T-helper 9 cell (primary cell): Measurements from ENCODE around the gene HIBCH.
A peak's percentile ranks its signal among the peaks of the same experiment; 100 is the strongest.
"Not testable (repeated sequence)": the region's sequence is repeated elsewhere in the genome, so short reads cannot be mapped to it uniquely, and the experiment has no call there.

Experiments
- DNase-seq: peaks from one replicate; pipeline ENCODE4 v3.0.0-alpha.2; 2020

Gene HIBCH

GRCh38 chr2:190223989-190224388 is 95.6 kb downstream of the HIBCH start:
- DNase-seq: not testable (repeated sequence)

- DNase-seq: not testable (repeated sequence)
Observed at GRCh38 chr2:190222745-190223144, 96.9 kb downstream of the HIBCH start.

- no peak for DNase-seq
Observed at GRCh38 chr2:190221429-190221828, 98.2 kb downstream of the HIBCH start.

- no peak for DNase-seq
Observed at GRCh38 chr2:190219186-190219585, 100.4 kb downstream of the HIBCH start.

GRCh38 chr2:190217616-190218015 is 102.0 kb downstream of the HIBCH start:
- no peak for DNase-seq

GRCh38 chr2:190216829-190217228 is 102.8 kb downstream of the HIBCH start:
- peak; percentile 1 for DNase-seq

GRCh38 chr2:190215620-190216019 is 104.0 kb downstream of the HIBCH start:
- DNase-seq: no peak

- no peak for DNase-seq
Observed at GRCh38 chr2:190214426-190215194, 105.0 kb downstream of the HIBCH start.

- no peak for DNase-seq
Observed at GRCh38 chr2:190213441-190214335, 105.9 kb downstream of the HIBCH start.

- DNase-seq: no peak
Observed at GRCh38 chr2:190210471-190210870, 109.2 kb downstream of the HIBCH start.

GRCh38 chr2:190209559-190209958 is 110.1 kb downstream of the HIBCH start:
- DNase-seq: no peak

GRCh38 chr2:190207930-190208329 is 111.7 kb downstream of the HIBCH start:
- DNase-seq: no peak

- DNase-seq: no peak
Observed at GRCh38 chr2:190205657-190206056, 114.0 kb downstream of the HIBCH start.

- DNase-seq: no peak
Observed at GRCh38 chr2:190202604-190203003, 117.0 kb downstream of the HIBCH start.

GRCh38 chr2:190202018-190202417 is 117.6 kb downstream of the HIBCH start:
- DNase-seq: no peak

- DNase-seq: no peak
Observed at GRCh38 chr2:190200603-190201002, 119.0 kb downstream of the HIBCH start.

GRCh38 chr2:190199530-190199929 is 120.1 kb downstream of the HIBCH start:
- no peak for DNase-seq

- DNase-seq: no peak
Observed at GRCh38 chr2:190199109-190199508, 120.5 kb downstream of the HIBCH start.

GRCh38 chr2:190197143-190197720 is 122.4 kb downstream of the HIBCH start:
- no peak for DNase-seq

GRCh38 chr2:190190507-190191162 is 129.0 kb downstream of the HIBCH start:
- no peak for DNase-seq

GRCh38 chr2:190188289-190188688 is 131.3 kb downstream of the HIBCH start:
- DNase-seq: no peak

- no peak for DNase-seq
Observed at GRCh38 chr2:190186238-190186637, 133.4 kb downstream of the HIBCH start.

- no peak for DNase-seq
Observed at GRCh38 chr2:190185380-190185779, 134.2 kb downstream of the HIBCH start.
